Dermis blood vessel endothelial cell (primary cell): ENCODE data around the gene SEC14L6. TPM values are rescaled to one million over a fixed set of nuclear protein-coding genes. Genes with fewer than 3 reads are reported as not detected.

Source experiments
- DNase-seq: peaks from one replicate; pipeline ENCODE4 v3.0.0; 2010
- total RNA-seq: library from RNA; depleted of rRNA; stranded (reverse); fragments of >200 nt; gene quantifications from 2 replicates; pipeline ENCODE4 v1.2.3, GENCODE V29; 2014

Gene SEC14L6
- total RNA-seq, 1 donor from 2014 or later = 0.34 TPM

GRCh38 chr22:30531651-30532608 lies 14.6 kb downstream of the SEC14L6 start:
- DNase-seq = no peak

- no peak for DNase-seq
Observed at GRCh38 chr22:30526656-30527055, 19.9 kb downstream of the SEC14L6 start.

DNA sequence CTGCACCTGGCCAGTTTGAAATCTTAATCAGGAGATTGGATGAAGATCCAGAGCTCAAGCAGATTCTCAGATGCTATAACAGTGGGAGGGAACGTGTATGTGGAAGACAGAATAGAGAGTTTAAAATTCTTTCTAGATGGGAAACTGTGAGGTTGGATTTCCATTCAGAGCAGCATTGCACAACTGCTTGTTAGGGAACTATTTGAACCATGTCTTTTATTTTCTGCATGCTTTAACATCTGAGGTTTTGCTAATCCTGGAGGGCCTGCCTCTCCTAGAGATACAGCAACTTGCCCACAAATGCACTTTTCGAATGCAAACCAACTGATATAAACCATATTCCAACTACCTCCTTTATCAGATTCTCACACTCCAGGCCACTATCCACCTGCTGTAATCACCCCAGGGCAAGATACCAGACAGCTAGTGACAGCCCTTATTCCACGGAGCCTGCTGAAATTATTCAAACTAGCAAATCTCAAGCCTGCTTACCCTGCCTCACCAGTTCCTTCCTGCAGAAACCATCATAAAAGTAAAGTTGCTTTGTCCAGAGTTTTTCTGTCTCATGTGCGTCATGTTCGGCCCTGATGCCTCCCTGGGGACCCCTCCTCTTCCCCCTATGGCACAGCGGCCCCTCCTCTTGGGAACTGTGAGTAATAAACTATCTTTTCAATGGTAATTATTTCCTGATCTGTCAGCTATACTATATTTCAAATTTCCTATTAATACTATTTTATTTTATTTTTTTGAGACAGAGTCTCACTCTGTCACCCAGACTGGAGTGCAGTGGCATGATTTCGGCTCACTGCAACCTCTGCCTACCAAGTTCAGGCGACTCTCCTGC lies 22.7 kb downstream of the SEC14L6 start:
- DNase-seq = no peak

DNA sequence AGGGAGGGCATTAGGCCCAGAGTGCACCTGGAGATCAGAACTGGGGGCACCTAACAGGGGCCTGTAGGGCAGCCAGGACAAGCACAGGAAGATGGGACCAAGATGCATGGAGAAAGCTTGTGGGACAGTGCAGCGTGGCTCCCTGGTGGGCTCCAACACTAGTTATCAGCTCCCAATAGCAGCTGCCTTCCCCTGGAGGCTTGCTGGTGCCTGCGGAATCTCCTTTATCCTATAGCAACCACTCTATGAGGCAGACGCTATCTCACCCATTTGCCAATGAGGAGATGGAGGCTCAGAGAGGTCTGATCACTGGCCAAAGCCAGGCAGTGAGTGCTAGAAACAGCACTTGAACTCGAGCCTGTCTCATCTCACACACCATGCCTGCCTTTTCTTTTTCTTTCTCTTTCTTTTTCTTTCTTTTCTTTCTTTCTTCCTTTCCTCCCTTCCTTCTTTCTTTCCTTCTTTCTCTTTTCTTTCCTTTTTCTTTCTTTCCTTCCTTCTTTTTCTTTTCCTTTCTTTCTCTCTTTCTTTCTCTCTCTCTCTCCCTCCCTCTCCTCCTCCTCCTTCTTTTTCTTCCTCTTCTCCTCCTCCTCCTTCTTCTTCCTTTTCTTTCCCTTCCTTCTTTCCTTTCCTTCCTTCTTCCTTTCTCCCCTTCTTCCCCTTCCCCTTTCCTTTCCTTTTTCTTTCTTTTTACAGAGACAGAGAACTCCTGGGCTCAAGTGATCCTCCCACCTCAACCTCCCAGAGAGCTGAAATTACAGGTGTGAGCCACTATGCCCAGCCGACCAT lies 25.0 kb downstream of the SEC14L6 start:
- DNase-seq = no peak

- DNase-seq = no peak
Observed at GRCh38 chr22:30519842-30520425, 26.6 kb downstream of the SEC14L6 start.

DNA sequence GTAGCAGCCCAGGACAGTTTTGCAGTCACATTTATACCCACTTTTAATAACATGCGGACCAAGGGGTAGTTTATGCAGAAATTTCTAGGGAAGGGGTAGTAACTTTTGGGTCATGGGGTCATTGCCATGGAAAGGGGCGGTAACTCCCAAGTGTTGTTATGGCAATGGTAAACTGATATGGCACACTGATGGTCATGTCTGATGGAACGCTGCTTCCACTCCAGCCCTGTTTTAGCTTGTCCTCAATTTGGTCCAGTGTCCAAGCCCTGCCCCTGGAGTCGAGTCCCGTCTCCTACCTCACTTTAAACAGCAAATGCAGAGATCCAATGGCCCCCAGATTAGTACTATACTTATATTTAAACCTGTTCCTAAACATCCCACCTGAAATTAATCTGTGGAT lies 29.8 kb downstream of the SEC14L6 start:
- no peak for DNase-seq

- no peak for DNase-seq
Observed at GRCh38 chr22:30516273-30516672, 30.3 kb downstream of the SEC14L6 start.

- no peak for DNase-seq
Observed at GRCh38 chr22:30514252-30514651, 32.3 kb downstream of the SEC14L6 start.

GRCh38 chr22:30513462-30513861 lies 33.1 kb downstream of the SEC14L6 start:
- DNase-seq = no peak

GRCh38 chr22:30511911-30512310 lies 34.6 kb downstream of the SEC14L6 start:
- DNase-seq = no peak

DNA sequence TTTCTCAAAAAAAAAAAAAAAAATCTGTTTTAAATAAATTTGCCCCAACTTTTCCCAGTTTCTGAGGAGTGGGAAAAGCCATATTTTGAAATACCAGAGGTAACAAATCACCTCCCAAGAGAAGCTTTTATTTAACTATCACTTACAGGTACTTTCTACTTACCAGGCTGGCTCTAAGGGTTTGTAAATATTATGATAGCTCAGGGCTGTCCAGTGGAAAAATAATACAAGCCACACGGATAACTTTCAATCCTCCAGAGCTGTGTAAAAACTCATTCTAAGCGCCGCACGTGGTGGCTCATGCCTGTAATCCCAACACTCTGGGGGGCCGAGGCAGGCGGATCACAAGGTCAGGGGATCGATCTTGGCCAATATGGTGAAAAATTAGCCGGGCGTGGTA lies 35.4 kb downstream of the SEC14L6 start:
- no peak for DNase-seq

DNA sequence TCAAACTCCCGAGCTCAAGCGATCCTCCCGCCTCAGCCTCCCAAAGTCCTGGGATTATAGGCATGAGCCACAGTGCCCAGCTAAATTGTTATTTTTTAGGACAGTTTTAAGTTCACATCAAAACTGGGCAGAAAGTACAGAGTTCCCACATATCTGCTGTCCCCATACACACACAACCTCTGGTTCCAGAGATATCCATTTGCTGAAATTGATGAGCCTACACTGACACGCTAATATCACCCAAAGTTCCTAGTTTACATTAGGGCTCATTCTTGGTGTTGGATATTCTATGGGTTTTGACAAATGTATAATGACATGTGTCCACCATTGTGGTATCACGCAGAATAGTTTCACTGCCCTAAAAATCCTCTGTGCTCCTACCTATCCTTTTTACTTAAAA lies 38.3 kb downstream of the SEC14L6 start:
- DNase-seq = no peak

- no peak for DNase-seq
Observed at GRCh38 chr22:30507670-30508069, 38.9 kb downstream of the SEC14L6 start.

GRCh38 chr22:30506507-30506968 lies 40.0 kb downstream of the SEC14L6 start:
- no peak for DNase-seq

DNA sequence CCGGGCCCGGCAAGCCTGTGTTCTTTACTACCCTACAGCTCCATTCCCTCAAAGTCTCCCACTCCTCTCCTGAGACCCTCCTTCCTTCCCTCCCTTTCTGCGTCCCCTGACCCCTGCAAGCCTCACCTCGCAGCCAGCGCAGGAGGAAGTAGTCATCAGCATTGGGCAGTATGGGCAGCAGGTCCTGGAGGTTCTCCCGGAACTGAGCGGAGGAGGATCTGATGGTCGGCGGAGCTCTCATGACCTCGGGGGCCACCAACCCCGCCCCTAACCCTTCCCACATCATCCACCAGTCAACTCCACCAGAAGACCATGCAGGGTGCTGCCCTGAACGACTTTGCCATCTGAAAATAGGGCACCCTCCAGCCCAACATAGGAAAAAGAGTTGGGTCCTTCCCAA lies 43.0 kb downstream of the SEC14L6 start:
- DNase-seq = no peak

- no peak for DNase-seq
Observed at GRCh38 chr22:30502911-30503310, 43.6 kb downstream of the SEC14L6 start.

DNA sequence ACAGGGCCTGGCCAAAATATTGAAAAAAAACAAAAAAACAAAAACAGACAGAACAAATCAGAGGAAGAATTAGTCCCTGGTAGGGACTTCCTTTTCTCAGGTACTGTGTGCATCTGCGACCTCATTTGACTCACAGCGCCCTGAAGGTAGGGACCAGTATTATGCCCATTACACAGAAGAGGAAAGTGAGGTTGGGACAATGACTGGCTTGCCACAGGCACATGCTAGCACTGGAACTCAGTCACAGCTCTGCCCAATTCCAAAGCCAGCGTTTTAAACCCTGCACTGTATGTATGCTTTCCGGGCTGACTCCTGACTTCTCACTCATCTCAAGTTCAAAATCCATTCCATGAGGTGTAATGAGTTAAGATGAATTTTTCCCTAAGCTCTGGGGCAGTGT lies 44.4 kb downstream of the SEC14L6 start:
- no peak for DNase-seq

DNA sequence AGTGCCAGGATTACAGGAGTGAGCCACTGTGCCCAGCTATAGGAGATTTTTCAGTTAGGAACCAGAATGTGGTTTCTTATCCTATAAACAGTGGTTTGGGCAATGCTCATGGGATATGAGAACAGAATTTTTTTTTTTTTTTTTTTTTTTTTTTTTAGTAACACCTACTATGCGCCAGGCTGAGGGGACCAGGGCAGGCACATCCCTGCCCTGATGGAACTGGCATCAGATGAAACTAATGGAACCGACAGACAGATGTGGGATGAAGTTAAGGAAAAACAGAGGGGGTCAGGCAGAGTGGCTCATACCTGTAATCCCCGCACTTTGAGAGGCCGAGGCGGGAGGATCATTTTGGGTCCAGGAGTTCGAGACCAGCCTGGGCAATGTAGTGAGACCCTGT lies 45.9 kb downstream of the SEC14L6 start:
- DNase-seq = no peak

DNA sequence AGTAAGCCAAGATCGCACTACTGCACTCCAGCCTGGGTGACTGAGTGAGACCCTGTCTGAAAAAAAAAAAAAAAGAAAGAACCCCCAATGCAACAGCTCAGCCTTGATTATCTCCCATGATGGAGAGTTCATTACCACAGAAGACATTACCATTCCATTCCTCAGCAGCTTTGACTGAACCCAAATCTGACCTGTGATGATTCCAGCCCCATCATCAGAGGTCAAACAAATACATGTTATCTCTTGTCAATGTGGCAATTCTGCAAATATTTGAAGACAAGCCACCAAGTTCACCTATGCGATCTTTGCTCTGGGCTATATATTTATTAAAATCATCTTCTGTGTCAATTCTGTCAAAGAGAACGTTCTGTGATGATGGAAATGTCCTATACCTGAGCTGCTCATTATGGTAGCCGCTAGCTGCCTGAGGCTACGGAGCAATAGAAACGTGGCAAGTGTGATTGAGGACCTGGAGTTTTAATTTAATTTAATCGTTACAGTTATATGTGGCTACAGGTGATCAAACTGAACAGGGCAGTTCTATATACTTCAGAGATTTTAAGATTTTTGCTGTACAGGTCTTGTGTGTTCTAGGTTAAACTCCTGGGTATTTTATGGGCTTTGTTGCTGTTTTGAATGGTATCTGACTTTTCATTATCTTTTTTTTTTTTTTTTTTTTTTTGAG lies 48.9 kb downstream of the SEC14L6 start:
- DNase-seq = no peak

- DNase-seq = no peak
Observed at GRCh38 chr22:30495041-30495784, 51.3 kb downstream of the SEC14L6 start.

GRCh38 chr22:30492144-30492543 lies 54.4 kb downstream of the SEC14L6 start:
- no peak for DNase-seq
